ENCODE results near the gene NADSYN1.
A peak's percentile ranks its signal among the peaks of the same experiment; 100 is the strongest.

NADSYN1 gene

DNA sequence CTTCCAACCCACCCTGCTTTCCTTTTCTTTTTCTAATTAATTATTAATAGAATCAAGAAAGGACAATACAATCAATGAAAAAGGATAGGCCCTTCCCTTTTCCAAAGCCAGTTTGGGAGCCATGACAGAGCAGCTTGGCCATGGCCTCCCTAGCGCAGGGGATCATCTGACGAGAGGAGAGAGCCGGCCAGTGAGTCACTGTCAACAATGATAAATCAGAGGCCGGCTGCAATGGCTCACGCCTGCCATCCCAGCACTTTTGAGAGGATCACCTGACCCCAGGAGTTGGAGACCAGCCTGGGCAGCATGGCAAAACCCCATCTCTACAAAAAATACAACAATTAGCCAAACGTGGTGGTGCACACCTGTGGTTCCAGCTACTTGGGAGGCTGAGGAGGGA, 46.5 kb downstream of the NADSYN1 start:
- H3K27ac ChIP-seq, result no peak overlapping the region
- TF ChIP-seq, protein P1, sequence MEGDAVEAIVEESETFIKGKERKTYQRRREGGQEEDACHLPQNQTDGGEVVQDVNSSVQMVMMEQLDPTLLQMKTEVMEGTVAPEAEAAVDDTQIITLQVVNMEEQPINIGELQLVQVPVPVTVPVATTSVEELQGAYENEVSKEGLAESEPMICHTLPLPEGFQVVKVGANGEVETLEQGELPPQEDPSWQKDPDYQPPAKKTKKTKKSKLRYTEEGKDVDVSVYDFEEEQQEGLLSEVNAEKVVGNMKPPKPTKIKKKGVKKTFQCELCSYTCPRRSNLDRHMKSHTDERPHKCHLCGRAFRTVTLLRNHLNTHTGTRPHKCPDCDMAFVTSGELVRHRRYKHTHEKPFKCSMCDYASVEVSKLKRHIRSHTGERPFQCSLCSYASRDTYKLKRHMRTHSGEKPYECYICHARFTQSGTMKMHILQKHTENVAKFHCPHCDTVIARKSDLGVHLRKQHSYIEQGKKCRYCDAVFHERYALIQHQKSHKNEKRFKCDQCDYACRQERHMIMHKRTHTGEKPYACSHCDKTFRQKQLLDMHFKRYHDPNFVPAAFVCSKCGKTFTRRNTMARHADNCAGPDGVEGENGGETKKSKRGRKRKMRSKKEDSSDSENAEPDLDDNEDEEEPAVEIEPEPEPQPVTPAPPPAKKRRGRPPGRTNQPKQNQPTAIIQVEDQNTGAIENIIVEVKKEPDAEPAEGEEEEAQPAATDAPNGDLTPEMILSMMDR (conservative IDR thresholded peaks at IDR 0.05), result no peak

DNA sequence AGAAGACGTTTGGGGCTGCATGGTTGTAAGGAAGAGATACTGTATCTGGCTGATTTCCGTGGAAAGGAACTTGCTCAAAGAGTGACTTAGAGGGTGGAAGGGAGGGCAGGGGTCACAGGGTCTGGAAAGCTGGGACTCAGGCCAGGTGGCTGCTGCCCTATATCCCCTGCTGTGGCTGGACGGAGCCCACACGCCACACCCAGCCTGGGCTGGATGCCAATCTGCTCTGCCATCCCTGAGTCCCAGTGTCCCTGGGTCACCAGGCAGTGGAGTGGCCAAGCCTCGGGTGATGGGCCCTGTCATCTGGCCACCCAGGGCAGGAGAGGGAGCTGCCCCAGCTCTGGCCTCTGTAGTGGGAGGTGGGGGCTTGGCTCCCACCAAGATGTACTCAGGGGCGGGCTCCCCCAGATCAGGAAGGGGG, 47.6 kb downstream of the NADSYN1 start:
- TF ChIP-seq, protein P1 (conservative IDR thresholded peaks at IDR 0.05), result no peak
- no peak overlapping the region; the same call in 1 of the 2 replicates for H3K27ac ChIP-seq

DNA sequence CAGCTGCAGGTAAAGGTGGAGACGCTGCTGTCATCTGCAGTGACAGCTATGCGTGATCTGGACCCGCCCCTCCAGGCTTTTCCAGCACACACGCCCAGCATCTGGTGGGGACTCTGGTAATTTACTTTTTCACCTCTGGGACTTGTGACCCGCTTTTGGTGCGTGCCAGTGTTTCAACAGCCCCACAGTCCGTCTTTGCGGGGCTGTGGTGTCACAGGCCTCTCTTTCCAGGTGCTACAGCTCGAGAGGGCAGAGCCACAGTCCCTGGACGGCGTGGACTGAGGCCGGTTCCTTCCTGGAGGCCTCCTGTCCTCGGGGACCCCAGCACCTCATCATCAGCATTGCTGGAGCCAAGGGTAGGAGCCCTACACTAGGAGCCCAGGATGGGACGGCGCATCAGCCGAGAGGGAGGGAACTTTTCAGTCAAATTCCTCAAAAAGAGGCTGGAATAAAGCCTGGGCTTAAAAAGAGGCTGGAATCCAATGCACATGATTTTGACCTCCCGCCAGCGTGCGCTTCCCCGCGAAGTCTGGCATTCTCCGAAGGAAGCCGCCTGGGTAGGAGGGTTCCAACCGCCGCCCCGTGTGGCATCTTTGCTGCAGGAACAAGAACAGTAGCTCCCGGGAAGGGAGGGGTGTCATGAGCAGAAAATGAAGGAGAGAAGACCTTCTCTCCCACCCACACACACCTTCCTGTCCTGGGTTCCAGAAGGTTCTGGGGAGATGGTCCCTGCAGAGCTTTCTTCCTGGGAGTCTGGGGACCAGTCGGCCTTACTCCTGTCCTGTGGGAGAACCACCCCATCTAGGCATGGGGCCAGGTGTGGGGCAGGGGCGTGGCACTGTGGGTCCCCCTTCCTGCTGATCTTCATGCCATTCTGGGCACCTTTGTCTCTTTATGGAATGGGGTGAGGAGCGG, 48.3 kb downstream of the NADSYN1 start:
- no peak overlapping the region; the same call in 1 of the 2 replicates for H3K27ac ChIP-seq
- TF ChIP-seq, protein P1 (conservative IDR thresholded peaks at IDR 0.05), result no peak

DNA sequence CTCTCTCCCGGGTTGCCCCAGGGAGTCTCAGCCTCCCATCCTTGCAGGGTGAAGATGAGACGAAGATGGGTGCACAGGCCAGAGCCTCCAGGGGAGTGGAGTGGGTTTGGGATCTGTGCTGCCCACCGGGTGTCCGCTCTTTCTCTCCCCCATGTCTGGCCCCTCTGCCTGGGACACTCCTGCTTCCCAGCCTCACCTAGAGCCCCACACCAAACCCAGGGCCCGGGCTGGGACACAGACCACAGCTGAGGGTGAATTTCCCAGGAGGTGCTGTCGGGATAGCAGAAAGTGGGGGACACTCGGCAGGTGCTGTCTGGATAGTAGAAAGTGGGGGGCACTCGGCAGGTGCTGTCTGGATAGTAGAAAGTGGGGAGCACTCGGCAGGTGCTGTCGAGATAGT, 49.0 kb downstream of the NADSYN1 start:
- no peak overlapping the region for H3K27ac ChIP-seq
- TF ChIP-seq, protein P1 (conservative IDR thresholded peaks at IDR 0.05), result no peak

DNA sequence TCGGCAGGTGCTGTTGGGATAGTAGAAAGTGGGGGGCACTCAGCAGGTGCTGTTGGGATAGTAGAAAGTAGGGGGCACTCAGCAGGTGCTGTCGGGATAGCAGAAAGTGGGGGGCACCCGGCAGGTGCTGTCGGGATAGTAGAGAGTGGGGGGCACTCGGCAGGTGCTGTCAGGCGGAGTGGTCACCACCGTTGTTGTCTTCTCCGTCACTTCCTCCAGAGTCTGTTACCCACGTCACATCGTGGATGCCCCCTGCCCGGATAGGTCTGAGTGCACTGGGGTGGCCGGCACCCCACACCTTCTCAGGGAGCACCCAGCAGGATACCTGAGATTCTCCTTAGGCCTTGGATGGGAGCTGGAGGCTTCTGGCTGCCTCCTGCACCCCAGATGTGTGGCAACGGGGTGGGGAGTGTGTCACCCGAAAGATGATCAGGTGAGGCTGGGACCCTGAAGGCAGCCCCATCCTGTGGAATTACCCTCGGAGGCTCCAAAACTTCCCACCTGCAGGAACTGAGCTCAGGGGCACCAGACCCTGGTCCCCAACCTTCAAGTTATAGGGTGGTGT, 50.0 kb downstream of the NADSYN1 start:
- TF ChIP-seq, protein P1 (conservative IDR thresholded peaks at IDR 0.05), result no peak
- H3K27ac ChIP-seq, result peak overlapping the region; percentile 87

DNA sequence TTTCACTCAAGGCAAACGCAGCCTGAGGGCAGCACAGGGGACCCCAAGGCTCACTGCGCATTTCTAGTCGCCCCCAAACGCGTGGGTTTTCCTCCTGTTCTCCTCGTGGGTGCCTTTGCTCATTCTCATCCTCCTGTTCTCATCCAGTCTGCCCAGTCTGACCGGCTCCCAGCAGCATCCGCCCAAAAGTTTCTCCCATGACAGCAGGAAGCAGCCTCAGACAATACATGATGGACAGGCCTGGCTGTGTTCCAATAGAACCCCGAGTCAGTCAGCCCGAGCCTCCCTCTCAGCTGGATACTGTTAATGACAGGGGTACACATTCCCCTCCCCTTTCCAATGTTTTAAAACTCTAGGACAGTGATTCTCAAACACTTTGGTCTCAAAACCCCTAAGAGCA, 51.5 kb downstream of the NADSYN1 start:
- TF ChIP-seq, protein P1 (conservative IDR thresholded peaks at IDR 0.05), result no peak
- peak overlapping the region; percentile 87 for H3K27ac ChIP-seq

DNA sequence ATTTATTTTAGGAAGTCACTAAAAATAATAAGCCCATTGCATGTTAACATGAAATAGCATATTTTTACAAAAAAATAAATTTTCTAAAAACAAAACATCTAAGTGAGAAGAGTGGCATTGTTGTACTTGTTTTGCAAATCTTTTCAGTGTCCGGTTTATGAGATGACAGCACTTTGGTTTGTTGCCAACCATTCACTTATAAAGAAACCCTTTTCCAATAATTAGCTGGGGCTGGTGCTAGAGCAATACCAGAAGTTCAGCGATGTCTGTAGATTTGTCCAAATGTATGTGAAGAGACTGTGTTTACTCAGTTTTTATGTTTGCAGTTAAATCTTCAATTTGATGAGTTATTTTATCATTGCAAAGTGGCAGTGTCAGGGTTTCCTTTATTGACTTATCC, 52.0 kb downstream of the NADSYN1 start:
- TF ChIP-seq, protein P1 (conservative IDR thresholded peaks at IDR 0.05), result no peak
- peak overlapping the region; percentile 87 for H3K27ac ChIP-seq
